HS-5 (cell line): ENCODE measurements around the gene HOXD10.

ENCODE experiments used
- DNase-seq: peaks from one replicate; pipeline ENCODE4 v3.0.0-alpha.2; 2012; ENCODE audit warnings: low read depth

The HOXD10 gene

DNA sequence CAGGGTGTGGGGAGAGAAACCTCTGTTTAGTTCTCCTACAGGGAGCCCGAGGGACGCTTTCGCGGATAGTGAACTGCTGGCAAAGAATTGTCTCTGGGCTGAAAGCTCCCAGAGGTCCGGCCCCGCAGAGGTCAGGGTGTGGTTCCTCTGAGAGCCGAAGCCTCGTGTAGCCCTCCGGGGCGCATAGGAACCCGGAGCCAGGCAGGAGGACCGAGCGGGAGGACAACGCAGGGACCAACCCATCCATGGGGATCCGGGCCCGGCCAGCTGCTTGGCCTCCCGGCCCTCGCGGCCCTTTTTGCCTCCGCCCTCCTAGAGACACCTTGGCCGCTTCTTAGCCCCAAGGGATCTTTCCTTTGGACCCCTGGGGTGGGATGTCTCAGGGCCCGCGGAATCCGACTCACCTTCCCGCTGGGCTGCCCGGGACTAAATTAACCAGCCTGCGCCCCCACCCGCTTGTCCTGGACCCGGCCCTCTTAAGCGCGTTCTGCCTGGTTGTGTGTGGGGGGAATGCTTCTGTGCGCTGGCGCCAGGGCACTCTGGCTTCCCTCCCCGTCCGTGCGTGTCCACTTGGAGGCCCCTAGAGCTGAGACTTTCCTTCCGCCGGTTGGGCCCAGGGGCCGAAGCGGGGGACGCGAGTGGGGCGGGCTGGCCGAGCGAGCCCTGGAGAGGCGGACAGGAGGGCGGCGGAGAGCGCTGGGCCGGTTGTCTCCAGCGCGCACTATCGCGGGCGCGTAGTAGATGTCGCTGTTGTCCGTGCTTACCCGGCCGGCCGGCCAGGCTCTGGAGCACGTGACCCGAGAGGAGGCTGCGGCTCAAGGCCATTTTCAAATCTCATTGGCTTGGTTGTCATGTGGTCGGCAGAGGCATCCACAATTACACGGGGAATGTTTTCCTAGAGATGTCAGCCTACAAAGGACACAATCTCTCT, at the start of gene HOXD10:
Gene HOXD10, plus strand, starts transcription at position 896 of the 931 bp plus-strand sequence. CDS start 56 bp downstream, outside the sequence.
- no peak for DNase-seq

GRCh38 chr2:176067589-176068418, 48.8 kb upstream of the HOXD10 start:
- no peak for DNase-seq

DNA sequence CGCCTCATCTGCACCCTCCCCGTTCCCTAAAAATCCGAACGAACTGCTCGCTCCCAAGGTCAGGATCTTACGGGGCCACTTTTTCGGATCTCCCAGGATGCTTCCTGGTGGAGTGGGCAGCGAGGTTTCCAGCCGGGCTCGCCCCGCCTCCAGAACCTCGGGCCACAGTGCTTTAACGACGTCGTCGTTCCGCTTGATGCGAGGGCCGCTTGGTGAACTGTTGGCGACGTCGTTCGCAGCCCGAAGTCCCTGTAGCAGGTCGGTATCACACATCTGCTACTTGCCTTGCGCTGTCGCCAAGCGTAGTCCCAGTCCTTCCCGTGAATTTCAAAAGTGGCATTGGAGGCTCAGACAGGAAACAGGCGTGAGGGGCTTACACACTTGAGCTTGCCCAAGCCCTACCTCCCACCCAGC, 48.2 kb upstream of the HOXD10 start:
- DNase-seq: no peak

- DNase-seq: no peak
These were observed 45.0 kb upstream of the HOXD10 start for GRCh38 chr2:176071330-176072291.

DNA sequence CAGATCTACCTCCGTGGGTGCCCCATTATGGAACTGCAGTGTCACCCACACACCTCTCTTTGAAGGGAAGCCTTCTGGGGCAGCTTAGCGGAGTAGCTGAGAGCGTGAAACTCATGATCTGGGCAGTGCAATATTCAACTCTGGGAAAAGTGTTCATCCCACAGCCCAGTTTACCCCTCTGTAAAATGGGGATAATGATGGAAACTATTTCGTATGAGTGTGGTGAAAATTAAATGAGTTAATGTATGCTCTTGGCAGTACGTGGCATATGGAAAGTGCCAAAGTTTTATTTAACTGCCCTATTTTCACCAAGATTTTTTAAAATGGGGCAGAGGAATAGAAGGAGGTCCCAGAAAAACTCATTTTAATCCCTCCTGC, 44.3 kb upstream of the HOXD10 start:
- no peak for DNase-seq

DNA sequence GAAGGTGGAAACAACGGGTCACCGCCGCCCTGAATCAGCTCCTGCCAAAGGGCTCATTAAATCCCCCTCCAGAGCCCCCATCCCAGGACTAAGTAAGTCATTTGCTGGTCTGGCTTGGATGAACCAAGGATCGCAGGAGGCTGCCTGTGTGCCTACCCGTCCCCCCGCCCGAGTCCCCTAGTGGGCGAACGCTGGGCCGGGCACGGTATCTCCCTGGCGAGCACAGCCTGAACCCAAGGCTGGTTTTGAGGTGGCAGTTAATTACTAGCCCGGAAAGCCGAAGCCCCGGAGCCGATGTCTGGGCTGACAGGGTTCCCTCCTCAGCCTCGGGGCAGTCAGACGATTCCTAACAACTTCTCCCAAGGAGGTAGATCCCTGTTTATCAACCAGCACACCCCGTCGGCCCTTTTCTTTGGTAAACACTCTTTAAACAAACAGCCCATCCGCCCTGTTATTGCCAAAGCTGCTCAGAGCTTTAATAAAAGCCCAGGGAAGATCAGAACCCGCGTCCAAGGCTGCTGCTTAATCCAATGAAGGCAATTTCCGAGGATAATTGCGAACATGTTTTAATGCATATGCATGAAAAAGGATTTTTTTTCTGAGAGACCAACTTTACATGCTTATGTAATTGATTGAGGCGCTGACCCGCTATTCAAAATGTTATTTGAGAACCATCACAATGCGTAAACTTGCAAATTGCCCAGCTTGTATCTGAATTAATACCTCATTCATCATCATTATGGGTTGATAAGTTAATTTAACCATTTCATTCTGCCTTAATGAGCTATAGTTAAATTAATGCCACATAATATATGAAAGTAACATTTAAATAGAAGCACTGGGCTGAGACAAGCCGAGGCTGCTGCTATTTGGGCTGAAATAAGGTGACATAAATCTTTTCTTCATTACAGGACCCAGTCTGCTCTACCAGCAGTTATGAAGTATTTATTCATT, 43.4 kb upstream of the HOXD10 start:
- no peak for DNase-seq

DNA sequence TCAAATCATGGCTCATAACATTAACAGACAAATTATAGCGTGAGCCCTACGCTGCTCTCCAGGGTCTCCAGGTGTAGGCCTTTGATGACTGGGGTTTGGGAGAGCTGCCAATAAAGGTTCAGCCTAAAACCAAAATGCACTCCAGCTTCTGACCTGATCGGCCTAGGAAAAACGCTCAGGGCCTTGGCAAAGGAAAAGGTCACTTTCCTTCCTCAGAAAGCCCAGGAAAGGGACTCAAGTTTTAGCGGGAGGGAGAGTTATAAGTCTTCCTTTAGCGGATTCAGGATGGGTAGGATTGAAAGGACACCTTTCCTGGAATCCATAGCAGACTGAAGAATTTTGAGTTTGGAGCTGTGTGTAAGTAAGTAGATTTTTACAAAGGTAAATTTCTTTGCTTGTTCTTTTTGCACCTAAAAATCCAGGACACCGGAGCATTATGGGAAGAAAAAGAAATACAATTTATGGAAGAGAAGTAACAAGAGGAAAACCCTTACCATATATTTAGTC, 41.6 kb upstream of the HOXD10 start:
- DNase-seq: no peak

DNA sequence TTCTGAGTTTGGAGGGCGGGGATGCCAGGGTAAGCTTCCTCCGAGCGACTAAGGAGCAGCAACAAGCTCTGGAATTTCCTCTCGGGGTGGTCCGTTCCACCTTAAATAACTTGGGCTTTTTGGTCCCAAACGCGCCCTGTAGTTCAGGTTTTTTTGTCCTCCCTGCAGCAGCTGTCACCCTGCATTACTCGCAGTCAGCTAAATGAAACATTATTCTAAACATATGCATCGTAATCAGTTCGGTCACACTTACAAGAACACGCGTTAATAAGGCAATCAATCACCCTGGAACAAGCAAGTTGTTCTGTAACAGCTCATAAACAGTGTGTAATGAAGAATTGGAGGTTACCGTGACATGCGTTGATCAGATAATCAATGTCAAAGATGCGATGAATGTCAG, 41.1 kb upstream of the HOXD10 start:
- DNase-seq: no peak

- no peak for DNase-seq
These were observed 40.5 kb upstream of the HOXD10 start for GRCh38 chr2:176076063-176076462.

DNA sequence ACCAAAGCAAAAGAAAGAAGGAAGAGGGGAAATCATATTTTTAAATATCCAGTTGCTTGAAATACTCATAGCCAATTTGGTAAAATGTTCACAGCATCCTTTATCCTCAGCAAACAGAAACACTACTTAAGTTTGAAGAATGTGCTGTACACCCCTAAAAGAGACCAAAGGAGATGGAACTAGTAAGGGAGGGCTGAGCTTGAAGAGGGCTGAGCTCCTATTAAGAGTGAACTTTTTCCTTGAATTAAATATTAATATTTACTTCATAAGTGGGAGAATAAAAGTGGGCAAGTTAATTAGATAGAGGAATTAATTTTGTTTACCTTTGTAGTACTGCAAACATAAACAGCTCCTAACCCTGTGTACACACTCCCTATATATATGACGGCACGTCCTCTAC, 39.8 kb upstream of the HOXD10 start:
- no peak for DNase-seq

DNA sequence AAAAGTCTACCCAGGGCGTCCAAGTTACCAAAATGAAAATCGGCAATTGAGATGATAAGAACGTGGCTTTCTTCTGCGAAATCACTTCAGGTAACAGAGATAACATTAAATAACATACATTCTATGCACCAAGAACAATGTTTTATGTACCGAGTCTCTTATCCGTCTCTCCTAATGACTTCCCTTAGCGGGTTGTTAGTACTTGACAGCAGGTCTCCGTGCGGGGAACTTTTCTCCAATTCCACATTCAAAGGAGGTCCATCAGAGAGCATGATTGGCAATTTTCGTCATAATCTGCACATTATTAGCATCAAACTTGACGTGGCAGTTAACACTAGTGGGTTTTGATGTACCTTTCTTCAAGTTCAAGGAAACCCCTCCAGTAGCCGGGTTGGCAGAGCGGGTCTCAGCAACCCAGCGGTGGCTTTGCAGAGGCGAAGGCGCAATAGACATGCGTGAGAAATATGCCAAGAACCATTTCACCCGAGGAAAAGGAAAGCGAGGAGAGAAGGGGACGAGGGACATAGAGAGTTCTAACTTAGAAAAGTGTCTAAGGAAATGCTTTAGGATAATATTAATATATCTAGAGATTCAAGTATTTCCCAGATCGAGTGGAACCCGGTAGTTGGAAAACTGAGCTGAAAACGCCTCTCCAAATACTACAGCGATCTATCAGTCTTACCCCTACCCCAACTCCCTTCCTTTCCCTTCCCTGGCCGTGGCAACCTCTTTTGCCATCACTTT, 37.9 kb upstream of the HOXD10 start:
- DNase-seq: no peak

DNA sequence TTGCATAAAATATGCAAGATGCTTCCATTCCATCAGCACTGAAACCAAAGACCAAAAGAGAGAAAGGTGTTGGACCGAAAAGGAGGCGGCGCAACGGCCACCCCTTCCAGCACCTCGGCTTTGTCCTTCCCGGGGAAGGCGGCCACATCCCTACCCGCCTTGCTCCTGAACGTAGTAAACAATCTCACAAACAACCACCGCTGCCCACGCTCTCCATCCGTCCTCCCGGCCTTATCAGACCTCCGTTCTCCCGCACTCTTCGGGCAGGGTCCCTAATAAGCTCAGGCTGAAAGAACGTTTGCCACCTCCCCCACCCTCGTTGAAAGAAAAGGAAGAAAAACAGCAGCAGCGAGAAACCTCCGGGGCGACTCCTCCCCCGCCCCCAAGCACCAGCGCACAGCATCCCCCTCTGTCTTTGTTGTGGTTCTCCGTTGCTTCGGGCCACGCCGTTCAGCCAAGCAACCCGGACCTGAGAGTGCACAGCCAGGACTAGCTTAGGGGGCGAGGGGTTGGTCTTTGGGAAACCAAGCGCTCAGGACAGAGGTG, 37.2 kb upstream of the HOXD10 start:
- DNase-seq: no peak

GRCh38 chr2:176079831-176080539, 36.6 kb upstream of the HOXD10 start:
- DNase-seq: no peak

- DNase-seq: no peak
These were observed 35.8 kb upstream of the HOXD10 start for GRCh38 chr2:176080540-176081375.

GRCh38 chr2:176081376-176081836, 35.2 kb upstream of the HOXD10 start:
- DNase-seq: no peak

DNA sequence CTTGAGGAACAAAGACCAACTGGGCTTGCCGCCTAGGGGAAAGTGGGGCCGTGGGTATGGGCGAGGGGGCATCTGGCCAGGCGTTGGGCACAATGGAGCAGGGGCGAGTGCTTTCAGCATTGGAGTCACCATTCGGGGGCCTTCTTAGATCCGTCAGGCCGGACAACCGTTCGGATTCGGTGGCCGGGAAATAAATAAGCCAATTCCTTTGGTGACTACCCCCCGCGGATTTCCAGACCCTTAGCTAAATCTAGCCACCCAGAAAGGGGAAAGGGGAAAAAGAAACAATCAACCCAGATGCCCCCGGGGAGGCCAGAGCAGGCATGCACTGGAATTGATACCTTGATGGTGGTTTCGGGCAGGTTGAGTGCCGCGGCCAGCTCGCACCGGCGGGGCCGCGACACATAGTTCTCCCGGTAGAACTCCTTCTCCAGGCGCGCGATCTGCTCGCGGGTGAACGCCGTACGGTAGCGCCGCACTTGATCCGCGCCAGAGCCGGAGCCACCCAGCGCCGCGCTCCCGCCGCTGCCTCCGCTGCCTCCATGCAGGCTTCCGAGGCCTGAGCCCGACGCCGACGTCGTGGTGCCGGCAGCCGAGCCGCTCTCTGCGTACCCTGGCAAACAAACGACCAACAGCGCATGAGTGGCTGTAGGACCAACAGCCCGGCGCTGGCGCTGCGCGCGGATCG, 34.6 kb upstream of the HOXD10 start:
- no peak for DNase-seq

DNA sequence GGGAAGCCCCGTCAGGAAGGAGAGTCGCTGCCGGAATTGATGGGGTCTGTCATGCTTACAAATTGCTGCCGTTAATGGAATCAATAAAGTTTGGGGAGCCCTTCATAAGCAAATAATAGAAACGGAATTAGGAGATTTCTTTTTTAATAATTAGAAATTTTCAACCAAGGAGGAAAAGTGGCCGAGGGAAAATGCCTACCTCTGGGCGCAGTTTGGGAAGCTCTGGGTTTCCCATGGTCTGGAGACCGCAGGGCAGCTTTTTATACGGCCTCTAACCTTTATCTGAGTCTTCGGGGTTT, 34.1 kb upstream of the HOXD10 start:
- no peak for DNase-seq
